Activated CD8-positive, alpha-beta memory T cell treated with anti-CD3 and anti-CD28 coated beads, Interleukin-2, amount 50 U/mL, for 48 hours (primary cell): ENCODE measurements around the gene MAPT.

Experiments used
- DNase-seq: peaks from one replicate; pipeline ENCODE4 v3.0.0-alpha.2; 2020

The MAPT gene

DNA sequence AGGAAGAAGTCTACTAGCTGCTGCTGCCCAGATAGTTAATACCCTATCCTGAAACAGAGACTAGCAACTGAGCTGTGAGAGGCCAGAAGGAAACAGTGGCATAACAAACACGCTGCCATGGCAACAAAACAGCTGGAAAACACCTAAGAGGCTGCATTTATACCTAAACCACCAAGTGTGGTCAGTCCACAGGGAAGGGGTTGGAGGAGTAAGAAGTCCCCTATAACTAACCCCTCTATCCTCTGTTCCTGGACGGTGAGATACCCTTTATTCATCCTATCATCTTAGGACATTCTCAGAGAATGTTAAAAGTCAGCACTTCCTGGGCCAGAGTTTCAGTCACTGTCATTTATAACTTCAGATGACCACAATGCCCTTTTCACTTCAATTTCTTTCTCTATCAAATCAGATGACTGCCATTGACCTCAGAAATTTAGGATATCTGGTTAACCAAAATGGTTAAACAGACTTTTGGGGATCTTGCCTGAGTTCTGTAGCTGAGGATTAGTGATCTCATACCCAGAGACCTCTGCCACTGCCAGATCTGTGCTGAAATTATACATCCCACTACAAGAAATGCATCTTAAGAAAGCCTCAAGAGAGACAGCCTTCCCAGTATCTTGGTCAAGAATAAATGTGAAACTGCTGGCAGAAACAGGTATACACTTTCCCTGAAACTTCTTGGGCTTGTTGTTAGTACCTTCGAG is 140.9 kb downstream of the MAPT start:
- no peak for DNase-seq

DNA sequence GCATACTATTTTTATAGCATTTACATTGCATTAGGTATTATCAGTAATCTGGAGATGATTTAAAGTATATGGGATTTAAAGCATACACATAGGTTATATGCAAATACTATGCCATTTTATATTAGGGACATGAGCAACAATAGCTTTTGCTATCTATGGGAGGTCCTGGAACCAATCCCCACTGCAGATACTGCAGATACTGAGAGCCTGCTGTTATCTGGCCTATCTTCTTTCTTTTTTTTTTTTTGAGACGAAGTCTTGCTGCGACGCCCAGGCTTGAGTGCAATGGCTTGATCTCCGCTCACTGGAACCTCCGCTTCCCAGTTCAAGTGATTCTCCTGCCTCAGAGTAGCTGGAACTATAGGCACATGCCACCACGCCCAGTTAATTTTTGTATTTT is 142.1 kb downstream of the MAPT start:
- no peak for DNase-seq

DNA sequence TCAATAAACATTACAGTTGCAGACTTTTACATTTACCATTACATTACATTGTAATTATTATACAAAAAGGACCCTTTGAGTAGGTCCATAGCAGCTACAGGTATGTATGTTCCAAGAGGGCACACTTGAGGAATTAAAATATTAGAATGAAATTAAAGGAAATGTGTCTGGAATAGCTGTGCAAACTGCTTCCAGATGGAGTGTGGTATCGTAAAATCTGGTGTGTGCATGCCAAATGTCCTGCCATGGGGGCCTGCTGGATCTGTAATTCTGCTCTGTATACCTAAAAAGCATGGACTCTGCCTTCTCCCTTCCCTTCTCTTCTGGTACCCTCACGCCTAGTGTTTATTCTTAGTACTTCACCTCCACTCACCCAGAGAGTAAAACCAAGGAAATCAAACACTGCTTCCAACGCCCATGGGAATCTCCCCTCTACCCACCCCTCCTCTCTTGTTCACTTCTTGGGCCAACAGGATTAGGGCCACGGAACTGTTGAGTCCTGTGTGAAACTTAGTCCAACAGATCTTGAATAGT is 143.4 kb downstream of the MAPT start:
- DNase-seq, result no peak

DNA sequence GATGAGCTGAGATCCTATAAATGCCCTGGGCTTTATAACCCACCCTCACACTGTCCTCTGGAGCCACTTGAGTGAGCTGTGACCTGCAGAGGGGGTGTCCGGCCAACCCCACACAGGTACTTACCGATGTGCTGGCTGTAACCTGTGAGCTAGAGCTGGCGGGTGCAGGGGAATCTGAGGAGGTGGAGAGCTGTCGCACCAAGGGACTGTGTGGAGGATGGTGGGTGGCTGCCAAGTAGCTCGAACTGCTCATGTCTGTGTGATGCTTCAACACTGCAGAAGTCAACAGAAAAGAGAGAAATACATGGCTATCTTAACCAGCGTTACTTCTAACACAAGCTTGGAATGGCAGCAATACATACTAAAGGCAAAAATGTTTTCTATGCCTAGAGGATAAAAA is 144.1 kb downstream of the MAPT start:
- no peak for DNase-seq

DNA sequence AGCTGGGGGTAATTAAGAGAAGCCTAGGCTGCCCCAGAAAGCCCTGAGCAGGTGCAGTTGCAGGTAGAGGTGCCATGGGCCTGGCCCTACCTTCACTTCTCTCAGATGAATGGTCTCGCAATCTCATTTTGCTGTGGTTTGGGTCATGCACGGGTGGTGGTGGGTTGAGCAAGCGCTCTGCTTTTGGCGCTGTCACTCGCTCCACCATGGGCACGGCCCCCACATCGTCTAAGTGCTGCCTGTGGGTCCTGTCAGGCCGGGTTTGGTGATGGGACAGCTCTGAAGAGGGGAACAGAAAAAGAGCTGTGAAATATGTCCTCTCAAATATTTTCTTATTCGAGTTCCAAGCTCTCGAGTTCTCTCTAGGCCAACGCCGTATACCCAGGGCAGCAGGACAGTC is 144.6 kb downstream of the MAPT start:
- DNase-seq, result no peak

DNA sequence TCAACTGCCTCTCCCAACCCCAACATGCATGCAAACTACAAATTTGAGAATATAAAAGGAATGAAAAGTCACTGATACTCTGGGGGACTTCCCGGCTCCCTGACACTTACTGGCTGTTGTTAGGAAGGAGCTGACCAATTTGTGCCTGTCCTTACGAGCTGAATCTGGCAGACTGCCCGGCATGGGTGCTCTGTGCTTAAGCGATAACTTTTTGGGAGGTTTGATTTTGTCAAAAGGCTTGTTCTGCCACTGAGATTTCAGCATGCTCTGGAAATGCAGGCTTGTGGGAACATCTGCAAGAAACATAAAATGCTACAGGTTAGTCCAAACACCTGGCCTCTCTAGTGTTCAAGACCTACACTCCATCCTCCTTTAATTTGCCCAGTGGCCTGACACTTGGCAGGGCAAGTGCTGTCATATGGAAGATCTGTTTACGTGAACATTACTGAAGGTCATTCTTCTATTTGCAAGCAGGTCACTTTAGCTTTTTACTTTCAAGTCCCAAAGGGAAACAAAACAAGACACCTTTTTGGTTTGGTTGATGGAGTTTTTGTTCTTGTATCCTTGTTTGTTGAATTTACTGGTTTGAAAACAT is 145.3 kb downstream of the MAPT start:
- DNase-seq, result no peak

DNA sequence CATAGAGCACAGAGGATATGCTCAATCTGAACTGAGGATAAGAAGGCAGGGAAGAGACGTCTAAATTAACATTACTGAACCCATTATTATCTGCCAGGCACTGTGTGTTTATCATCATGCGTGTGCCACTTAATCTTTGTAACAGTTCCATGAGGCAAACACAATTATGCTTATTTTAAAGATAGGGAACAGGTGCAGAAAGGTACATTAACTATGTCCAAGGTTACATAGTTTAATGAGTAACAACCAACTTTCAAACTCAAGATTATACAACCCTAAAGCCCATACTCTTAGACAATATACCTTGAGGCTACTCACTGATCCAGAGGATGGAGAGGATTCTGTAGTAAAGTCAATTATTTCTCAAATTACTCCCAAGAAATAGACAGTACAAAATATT is 147.9 kb downstream of the MAPT start:
- no peak for DNase-seq

DNA sequence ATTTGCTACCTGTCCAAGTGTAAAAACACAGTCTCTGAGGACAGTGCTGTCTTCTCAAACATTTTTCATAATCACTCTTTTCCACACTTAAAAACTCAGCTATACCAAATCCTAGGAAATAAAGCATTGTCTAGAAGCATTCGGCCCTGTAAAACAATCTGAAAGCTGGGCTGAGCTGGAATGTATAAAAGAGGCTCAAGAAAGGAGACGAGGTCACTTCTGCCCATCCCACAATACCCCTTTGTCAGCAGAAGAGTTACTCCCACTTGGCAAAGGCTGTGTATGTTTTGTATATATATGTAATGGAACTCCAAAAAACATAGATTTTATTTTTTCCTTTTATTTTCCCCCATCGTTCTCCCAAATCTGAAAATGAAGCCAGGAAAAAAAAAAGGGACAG is 148.6 kb downstream of the MAPT start:
- no peak for DNase-seq

DNA sequence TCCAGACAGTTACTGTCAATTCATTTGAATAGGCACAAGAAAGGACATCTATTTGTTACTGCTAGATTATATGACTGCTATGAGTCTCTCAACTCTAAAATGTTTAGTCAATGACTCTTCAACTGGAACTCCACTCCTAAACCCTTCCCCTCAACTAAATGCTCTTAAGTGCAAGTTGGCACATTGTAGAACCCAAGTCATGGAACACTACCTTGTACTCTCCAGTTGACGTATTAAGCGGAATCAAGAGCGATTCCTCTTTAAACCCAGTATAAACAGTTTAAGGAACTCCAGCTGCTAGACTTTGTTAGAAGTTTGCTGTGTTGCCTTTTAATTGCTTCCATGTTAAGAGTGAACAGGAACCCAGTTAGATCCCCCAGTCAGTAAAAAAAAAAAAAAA is 149.3 kb downstream of the MAPT start:
- no peak for DNase-seq

DNA sequence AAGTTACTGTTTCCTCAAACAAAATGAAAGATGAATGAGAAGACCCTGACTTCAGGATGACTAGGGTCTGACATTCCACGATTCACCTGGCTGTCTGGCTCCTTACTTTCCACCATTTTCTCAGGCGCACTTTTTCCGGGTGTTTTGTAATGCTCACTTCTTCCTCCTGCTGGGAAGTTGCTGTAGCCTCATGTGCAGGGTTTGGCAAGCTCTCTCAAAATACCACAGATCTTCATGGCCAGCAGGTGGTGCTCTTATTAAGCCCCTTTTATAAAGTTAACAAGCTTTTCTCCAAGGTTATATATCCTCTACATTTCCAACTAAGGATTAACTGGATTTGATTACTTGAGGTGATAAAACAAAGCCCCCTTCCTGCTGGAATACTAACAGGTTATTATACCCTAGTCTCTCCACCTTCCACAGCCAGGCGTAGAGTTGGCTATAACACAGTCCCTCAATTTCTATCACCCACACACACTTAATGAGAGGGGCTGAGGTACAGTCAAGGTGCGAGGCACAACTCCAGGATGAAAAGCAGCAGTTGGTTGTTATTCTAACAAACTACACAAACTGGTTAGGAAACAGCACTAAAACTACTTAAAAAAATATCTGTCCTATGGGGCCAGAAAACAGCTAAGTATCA is 150.1 kb downstream of the MAPT start:
- DNase-seq, result no peak

DNA sequence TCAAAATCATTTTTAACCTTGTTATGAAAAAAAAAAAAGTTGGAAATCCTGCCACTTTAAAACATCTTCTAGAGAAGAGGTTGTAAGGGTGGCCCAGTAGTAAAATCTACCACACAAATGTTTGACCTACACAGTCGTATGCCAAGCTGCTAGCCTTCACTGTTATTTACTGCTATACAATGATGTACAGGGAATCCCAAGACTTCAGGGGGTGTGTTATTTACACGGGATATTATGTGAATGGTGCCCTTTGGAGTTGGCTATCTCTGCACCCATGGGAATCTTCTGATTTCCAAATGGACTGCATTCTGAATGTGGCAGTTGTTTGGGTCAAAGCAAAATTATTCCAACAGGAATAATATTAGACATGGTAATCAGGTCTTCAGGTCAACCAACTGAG is 150.6 kb downstream of the MAPT start:
- no peak for DNase-seq

DNA sequence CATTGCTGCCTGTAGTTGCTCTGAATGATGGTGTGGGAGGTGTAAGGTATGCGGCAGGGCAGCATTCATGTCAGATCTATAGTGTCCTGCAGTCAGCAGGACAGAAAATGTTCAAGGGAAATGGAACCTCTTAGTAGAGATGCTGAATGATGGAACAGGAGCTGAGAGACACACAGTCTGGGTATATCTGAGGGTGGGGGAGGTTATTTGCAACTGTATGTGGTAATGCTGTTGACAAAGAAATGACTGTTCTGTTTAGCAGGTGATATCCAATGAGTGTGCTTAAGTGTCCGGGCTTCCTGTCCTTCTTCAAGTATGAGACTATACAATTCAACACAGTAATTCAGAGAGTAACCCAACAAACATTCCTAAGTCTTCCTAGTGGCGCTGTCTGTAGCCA is 151.3 kb downstream of the MAPT start:
- DNase-seq, result no peak

DNA sequence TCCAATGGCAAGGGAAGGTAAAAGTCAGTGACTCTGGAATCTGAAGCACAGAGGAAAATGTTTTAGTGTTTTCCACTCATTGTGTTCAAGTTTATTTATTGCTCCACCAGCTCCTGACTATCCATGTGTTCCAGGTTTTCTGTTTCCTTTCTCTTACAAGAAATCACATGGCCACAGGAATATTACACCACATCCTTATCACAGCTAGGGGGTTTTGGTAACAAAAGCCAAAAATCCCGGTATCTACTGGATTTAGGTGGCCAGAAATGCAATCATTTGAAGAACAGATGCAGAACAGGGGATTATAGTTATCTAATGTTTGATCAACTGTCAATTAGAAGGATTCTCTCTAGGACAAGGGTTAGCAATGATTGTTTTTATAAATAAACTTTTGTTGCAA is 152.6 kb downstream of the MAPT start:
- no peak for DNase-seq

DNA sequence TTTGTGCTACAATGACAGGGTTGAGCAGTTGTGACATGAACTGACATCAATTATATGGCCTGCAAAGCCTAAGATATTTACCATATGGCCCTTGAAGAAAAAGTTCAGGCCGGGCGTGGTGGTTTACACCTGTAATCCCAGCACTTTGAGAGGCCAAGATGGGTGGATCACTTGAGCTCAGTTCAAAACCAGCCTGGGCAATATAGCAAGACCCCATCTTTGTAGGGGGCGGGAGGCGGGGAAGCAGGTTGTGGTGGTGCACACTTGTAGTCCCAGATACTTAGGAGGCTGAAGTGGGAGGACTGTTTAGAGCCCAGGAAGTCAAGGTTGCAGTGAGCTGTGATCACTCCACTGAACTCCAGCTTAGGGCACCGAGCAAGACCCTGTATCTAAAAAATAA is 153.0 kb downstream of the MAPT start:
- no peak for DNase-seq

DNA sequence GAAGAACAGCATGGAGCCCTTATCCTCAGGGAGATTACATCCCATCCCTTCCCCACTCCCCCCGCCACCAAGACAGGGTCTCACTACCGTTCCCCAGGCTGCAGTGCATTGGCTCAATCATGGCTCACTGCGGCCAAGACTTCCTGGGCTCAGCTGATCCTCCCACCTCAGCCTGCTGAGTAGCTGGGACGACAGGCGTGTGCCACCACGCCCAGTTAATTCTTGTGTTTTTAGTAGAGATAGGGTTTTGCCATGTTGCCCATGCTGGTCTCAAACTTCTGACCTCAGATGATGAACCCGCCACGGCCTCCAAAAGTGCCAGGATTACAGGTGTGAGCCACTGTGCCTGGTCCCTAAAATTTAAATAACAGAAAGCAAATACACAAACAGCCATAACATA is 153.5 kb downstream of the MAPT start:
- DNase-seq, result no peak

DNA sequence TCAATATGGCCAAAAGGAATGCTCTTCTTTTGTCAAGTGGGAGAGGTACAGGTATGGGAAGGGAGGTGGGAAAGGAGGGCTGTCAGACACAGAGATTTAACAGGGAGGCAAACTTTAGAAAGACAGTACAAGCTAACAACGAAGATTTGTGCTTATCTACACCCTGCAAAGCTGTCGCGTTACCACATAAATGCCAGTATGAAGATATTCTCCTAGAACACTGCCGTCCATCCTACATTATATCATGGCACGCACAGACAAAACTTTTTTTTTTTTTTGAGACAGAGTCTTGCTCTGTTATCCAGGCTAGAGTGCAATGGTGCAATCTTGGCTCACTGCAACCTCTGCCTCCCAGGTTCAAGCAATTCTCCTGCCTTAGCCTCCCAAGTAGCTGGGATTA is 155.3 kb downstream of the MAPT start:
- no peak for DNase-seq

DNA sequence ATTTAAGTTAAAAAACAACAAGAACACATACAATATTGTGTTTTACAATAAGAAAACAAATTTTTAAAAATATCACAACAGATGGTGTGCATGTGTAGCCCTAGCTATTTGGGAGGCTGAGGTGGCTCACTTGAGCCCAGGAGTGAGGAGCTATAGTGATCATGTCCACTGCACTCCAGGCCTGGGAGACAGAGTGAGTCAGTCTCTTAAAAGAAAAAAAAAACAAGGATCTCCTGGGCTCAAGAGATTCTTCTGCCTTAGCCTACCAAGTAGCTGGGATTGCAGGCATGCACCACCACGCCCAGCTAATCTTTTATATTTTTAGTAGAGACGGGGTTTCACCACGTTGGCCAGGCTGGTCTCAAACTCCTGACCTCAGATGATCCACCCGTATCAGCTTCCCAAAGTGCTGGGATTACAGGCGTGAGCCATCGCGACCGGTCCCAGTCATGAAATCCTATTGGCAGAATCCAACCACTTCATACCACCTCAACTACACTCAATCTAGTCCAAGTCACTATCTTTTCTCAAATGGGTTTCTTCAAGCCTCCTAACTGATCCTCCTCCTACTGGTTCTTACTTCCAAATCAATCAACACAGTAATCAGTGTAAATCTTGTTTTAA is 159.7 kb downstream of the MAPT start:
- no peak for DNase-seq

DNA sequence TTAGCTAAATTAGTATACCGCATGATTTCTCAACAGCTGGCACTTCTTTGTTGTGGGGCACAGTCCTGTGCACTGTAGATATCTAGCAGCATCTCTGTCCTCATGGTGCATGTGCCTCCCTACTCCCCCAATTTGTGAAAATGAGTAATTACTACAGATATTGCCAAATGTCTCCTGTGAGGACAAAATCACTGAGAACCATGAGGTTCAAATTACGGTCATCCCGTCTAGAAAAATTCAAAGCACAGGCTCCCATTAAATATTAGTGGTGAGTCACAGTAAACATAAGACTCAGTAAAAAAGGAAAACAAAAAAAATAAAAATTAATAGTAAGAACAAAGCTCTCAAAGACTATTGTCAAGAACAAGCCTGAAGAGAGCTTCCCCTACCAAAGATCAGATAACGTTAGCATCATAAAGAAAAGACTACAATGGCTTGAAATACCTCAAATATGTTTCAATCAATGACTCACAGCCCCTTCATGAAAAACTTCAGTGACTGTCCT is 162.5 kb downstream of the MAPT start:
- no peak for DNase-seq

DNA sequence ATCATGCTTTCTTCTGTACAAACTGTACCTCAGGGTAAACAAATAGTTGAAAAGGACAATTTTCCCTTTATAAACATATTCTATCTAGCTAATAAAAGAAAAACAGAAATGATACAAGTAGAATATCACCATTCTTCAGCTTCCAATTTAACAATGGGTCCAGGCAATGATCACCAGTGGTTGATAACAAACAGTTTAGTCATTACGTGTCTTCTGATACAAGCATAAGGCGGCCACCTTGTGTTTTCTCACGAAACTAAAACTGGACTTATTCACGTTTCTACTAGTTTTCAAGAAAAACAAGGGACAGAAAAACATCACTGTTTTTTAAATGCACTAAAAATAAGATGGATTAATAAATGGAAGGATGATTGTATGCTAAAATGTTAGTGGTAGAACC is 163.0 kb downstream of the MAPT start:
- DNase-seq, result no peak

DNA sequence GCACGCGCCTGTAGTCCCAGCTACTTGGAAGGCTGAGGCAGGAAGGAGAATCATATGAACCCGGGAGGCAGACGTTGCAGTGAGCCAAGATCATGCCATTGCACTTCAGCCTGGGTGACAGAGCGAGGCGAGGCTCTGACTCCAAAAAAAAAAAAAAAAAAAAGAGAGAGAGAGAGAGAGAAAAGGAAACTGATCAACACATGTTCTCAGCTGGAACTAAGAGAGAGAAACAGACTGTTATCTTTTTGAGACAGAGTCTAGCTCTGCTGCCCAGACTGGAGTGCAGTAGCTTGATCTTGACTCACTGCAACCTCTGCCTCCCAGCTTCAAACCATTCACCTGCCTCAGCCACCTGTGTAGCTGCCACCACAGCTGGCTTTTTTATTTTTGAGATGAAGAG is 165.1 kb downstream of the MAPT start:
- no peak for DNase-seq

DNA sequence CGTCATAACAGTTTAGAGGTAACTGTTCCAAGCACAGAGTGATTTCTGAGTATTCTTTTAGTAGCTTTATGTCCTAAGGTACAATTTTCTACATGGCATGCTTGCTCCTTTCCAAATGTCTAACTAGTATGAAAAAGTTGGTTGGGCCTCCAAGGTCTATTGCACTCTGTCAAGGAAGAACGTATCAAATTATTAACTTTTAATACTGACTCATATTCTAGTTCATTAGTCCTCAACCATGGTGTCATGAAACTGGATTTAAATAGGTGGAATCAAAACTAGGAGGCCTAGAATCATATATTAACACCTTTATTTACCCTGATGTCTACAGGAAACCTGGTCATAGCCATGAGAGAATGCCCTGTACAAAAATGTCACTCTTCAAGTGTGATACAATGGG is 166.1 kb downstream of the MAPT start:
- DNase-seq, result no peak

DNA sequence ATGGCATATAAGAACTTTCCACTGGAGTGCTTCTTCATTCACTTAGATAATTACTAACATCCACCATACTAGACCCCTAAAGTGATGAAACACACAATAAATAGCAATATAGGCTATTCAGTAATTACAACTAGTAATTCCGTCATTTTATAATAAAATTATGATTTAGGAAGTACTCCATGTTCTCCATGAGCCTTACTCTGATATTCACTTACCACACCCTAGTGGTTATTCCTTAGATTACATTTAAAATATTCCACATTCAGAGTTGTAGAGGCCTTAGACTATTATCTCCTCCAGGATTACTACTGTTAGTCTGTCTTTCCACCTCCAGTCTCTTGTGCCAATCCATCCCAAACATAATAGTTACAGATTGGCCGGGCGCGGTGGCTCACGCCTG is 167.1 kb downstream of the MAPT start:
- no peak for DNase-seq

DNA sequence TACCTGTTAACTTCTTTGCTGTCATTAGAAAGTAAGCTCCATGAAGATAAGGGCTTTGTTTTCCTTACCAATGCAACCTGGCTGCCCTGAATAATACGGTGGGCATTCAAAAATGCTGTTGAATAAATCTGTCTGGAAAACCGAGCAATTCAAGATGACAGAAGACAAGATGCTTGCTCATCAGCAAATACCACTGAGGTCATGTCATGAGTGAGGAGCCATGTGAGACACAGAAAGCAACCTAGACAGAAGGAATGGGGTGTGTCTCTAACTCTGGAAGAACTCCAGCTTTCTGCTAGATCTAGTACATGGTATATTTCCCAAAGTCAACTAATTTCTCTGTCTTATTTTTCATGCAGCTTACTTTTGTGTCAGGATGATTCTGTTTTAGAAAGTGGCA is 168.9 kb downstream of the MAPT start:
- DNase-seq, result no peak

DNA sequence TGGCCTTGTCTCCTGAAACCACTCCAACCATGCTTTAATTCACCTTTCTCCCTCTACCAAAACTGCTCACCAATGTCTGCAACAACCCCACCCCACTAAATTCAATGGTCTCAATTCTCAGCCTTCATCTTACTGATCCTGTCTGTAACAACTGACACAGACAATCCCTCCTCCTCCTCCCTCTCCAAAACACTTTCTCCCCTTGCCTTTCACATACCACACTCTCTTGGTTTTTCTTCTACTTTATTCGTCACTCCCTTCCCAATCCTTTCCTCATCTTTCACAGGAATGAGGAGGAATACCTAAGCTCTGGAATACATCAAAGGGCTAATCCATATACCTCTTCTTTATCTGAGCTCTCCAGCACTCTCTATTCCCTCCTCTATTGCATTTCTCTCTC is 170.1 kb downstream of the MAPT start:
- DNase-seq, result no peak
